ENCODE results near the gene SORBS2.

Gene SORBS2

GRCh38 chr4:185805262-185805802 lies 6.7 kb downstream of the SORBS2 start:
- DNase-seq (ENCODE audit: low read depth in 2 of 2) = no peak

DNA sequence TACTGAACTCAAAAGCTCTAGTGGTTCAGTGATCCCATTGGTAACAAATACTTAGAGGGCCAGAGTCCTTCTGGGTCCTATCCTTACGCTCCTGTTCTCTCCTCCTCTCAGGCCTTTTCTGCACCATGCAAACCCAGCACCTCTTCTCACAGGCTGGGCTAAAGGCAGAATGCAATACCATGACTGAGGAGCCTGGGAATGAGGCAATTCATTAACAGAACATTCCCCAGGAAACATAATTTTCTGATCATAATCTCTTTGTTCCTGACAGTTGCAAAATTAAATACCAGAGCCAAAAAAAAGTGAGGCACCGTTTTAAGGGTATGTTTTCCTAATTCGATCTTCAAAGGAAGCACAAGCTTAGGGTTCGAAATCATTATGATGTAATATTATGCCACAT lies 9.0 kb downstream of the SORBS2 start:
- no peak for DNase-seq (ENCODE audit: low read depth in 2 of 2)

GRCh38 chr4:185801471-185801870 lies 10.5 kb downstream of the SORBS2 start:
- DNase-seq (ENCODE audit: low read depth in 2 of 2) = no peak

DNA sequence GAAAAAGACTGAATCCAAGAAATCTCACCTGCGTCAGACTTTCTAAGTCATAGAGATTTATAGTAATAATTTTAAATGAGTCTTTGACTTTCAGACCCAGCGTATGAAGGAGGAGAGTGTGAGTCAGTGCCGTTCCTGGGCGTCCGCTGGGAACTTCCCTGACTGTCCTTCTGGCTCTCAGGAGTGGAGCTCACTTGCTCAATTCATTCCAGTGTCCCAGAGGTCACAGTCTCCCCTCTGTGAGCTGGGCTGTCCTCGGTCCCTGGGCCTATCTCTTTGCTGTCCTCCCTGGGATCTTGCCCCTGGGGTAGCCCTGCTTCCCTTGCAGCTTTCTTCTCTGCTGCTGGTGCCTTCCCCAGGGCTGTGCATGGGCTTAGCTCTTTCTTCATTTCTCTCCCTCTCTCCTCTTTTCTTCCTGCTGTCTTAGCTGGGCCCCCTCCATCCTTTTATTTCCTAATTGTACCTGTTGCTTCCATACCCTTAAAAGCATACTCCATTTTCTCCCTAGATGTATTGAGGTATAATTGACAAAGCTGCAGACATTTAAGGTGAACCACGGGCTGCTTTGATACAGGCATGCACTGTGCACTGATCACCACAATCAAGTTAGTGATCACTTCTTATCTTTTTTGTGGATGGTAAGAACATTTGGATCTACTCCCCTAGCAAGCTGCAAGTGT lies 11.6 kb downstream of the SORBS2 start:
- no peak for DNase-seq (ENCODE audit: low read depth in 2 of 2)

- DNase-seq (ENCODE audit: low read depth in 2 of 2) = no peak
Observed at GRCh38 chr4:185799442-185799841, 12.6 kb downstream of the SORBS2 start.

- no peak for DNase-seq (ENCODE audit: low read depth in 2 of 2)
Observed at GRCh38 chr4:185797596-185798338, 14.2 kb downstream of the SORBS2 start.

DNA sequence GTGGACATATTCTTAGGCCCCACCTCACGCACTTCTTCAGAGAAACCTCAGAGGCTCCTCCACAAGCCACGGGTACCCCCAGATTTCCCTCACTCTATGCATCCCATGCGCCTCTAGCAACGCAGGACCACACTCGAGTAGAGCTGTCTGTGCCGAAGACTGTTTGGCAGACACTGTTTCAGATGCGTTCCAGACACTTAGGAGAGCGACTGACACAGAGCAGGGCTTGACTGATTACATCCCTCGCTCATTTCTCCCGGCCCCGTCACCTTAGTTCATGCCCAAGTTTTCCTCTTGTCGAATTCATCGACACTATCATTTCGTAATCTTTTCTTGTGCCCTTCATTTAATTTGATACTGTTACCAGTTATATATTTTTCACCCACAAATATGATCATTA lies 15.0 kb downstream of the SORBS2 start:
- DNase-seq (ENCODE audit: low read depth in 2 of 2) = no peak

- DNase-seq (ENCODE audit: low read depth in 2 of 2) = no peak
Observed at GRCh38 chr4:185796176-185796575, 15.8 kb downstream of the SORBS2 start.

DNA sequence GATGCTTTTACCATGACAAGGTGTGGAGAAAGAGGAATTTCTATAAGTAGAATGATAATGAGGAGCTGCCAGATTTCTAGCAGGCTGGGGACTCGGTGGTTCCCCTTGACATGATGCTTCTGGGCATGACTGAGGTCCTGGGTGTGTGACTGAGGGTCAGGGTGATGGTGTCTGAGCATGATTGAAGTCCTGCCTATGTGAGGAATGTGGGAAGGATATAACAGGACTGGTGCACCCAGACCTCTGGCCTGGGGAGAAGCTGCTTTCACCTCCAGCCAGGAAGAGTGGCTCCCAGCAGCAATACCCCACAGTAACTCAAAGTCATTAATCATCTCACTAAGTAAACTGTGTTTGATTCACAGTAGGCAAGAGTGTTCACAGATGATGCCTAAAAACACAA lies 17.4 kb downstream of the SORBS2 start:
- DNase-seq (ENCODE audit: low read depth in 2 of 2) = no peak

GRCh38 chr4:185793716-185794115 lies 18.3 kb downstream of the SORBS2 start:
- no peak for DNase-seq (ENCODE audit: low read depth in 2 of 2)

GRCh38 chr4:185793116-185793485 lies 18.9 kb downstream of the SORBS2 start:
- no peak for DNase-seq (ENCODE audit: low read depth in 2 of 2)

- no peak for DNase-seq (ENCODE audit: low read depth in 2 of 2)
Observed at GRCh38 chr4:185792384-185793115, 19.4 kb downstream of the SORBS2 start.

- no peak for DNase-seq (ENCODE audit: low read depth in 2 of 2)
Observed at GRCh38 chr4:185787926-185788679, 23.9 kb downstream of the SORBS2 start.

DNA sequence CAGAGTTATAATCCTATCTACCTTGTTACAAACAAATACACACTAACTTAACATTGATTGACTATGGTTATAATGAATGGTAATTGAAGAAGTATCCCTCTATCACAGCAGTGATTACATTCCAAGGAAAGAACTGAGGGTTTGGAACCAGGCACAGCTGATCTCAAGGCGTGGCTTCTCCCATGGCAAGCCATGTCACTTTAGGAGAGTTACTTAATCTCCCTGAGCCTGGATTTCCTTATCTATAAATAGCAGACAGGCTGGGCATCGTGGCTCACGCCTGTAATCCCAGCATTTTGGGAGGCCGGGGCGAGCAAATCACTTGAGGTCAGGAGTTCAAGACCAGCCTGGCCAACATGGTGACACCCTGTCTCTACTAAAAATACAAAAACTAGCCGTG lies 25.6 kb downstream of the SORBS2 start:
- DNase-seq (ENCODE audit: low read depth in 2 of 2) = no peak

DNA sequence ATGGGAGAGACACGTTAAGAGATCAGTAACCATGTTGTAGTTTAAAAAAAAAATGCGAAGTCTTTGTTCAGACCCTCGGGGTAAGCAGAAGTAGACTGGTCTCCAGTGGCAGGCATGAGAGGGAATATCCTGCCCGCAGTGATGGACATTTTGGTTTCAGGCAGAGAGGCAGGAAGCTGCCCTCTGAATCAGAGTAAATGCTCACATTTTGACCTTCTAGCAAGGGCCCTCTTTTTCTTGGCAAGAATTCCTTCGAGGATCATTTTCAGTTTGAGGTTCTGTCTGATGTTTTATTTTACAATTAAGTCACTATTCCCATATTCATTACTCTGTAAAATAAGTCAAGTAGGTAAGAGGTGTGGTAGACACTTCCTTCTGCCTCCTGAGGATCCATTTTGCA lies 28.4 kb downstream of the SORBS2 start:
- no peak for DNase-seq (ENCODE audit: low read depth in 2 of 2)

DNA sequence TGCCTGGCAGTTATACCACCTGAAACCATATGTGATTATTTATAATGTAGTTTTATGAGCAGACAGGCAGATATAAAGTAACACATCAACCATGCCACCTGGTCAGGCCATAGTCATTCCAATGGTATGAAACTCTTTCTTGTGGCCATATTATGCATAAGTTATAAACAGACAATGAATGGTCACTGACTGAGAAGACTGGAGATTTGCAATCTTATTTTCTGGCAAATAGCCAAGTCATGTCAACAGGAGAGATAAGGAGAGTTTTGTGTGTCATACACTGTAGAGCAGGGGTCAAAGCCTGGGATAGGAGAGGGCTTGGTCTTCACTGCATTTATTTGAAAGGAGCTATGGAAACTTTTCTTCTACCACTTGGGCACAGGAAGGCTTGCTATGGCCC lies 29.5 kb downstream of the SORBS2 start:
- DNase-seq (ENCODE audit: low read depth in 2 of 2) = no peak

- no peak for DNase-seq (ENCODE audit: low read depth in 2 of 2)
Observed at GRCh38 chr4:185781555-185782215, 30.3 kb downstream of the SORBS2 start.

DNA sequence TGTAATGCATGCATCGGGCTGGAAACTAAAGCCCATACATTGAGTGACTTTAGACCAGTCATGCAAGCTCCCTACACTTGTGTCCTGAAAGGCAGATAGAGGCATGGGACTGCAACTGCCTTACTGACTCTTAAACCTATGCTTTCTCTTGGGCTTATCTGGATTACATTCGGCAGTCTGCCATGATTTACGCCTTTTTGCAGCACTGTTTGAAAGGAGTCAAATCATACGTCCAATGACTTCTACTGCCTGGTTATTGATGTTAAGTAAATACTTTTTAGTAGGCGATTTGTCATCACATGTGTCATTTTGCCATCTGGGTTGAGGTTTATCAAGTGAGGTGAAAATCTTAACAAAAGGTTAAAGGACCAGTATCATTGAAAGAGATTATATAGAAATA lies 31.5 kb downstream of the SORBS2 start:
- DNase-seq (ENCODE audit: low read depth in 2 of 2) = no peak

DNA sequence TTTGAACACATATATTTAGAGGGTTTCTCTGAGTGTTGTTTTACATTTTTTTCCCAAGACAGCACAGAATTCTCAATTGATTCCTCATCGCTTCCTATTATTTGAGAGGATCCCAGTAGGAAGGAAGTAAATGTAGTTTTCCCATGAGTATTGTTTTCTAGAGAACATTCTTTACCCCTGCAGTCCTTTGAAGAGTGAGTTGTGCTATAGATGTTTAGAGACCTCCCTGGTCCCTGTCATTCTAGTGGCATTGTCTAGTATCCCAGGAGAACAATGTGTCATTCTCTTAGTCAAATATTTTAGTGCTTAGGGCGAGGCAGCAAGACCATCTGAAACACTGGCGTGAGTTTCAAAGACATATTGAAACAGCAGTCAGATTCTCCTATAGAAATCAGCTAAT lies 32.5 kb downstream of the SORBS2 start:
- DNase-seq (ENCODE audit: low read depth in 2 of 2) = no peak

- DNase-seq (ENCODE audit: low read depth in 2 of 2) = no peak
Observed at GRCh38 chr4:185778307-185778706, 33.7 kb downstream of the SORBS2 start.

DNA sequence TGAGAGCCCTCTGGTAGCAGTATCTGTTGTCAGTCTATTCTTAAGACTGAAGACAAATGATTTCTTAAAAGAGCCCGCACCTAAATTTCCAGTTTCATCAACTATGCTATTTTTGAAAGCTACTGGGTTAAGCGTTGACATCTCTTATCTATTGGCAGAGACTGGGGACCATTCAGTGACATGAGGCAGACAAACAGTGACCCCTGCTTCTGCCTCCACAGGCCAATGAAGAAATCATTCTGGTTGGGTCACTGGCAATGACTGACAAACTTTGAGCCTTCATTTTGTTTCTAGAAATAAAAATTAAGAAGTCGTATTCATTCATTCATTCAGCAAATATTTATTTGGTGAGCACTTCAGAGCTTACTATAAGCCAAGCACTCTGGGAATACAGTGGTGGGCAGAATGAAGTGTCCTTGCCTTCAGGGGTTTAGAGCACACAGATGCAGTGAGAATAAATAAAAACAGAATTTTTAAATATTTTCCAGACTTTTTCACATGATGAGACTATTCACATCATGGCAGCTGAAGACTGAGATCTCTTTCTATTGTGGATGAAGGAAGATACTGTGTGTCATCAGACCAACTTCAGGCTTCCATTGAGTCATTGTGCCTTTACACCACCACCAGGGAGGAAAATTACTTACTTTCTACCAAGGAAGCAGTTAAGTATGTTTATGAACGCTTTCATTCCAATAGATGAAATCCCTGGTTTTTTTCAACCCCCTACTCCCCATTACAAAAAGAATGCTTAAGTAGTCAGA lies 36.0 kb downstream of the SORBS2 start:
- DNase-seq (ENCODE audit: low read depth in 2 of 2) = no peak

Data from stimulated activated CD8-positive, alpha-beta memory T cell treated with anti-CD3 and anti-CD28 coated beads, Interleukin-7, amount 100 ng/mL, for 1 hour (primary cell).